Erythroblast (primary cell): ENCODE results near the gene SPSB1.

Experiments
- DNase-seq, 2 experiments: peaks; one replicate each; lab custom pipeline; 2025; lab: John Stamatoyannopoulos, UW
- GATA1 ChIP-seq: IDR thresholded peaks from 2 replicates; pipeline ENCODE4 v1.6.1; 2011; ENCODE audit warnings: low read depth, mild to moderate bottlenecking, control low read depth, low read length, moderate library complexity
- POLR2A ChIP-seq: IDR thresholded peaks from 2 replicates; pipeline ENCODE4 v1.6.1; 2011; ENCODE audit warnings: mild to moderate bottlenecking, low read length

SPSB1 gene

DNA sequence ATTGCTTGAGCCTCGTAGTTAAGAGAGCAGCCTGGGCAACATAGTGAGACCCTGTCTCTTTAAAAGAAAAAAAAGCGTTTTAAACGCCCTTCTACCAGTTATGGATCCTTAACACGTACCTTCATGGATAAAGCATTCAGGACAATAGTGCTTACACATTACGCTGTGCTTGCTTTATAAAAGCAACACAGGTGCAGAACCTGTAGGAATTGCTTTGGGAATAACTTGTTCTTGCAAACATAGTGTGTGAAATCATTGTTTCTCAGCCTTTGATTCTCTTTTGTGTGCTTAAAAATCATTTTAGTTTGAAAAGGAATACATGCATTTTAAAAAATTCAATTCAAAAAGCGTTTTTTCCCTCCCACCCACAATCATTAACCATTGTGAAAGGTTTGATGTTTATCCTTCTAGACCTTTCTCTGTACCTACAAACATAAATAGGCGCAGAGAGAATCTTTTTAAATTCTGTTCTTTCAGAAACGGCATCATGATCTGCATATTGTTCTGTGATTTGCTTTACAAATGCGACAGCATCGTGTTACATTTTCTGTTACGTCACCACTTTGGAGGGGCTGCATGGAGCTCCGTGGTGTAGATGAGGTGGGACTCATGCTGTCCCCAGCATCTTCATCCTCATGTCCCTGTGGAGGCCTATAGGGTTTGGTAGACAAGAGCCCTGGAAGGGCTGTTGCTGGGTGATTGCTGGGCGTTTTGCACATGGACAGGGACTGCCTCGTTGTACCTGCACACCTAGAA, 54.6 kb downstream of the SPSB1 start:
- TF ChIP-seq POLR2A (no peak), GATA1 (no peak)
- no peak for DNase-seq

DNA sequence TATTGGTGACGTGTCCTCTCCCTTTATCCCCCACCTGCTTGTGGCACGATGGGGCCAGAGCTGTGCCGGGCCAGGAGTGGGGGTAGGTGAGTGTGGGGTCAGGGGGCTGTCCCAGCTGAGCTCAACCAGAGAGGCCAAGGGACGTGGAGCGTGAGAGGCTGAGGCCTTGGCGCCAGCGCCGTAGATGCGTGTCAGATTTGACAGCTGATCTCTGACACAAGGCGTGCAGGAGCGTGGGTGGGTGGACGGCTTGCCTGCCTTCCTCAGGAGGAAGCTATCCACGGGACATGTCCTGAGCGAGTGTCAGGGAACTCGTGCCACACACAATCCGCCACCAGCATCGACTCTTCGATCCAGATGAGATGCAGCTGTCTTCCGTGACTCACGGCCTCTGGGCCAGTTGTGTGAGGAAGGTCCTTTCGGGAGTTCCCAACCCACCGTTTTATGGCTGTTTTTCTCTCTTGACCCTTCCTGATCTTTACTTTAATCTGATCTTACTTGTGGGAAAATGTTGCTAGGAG, 56.7 kb downstream of the SPSB1 start:
- TF ChIP-seq POLR2A (no peak), GATA1 (no peak)
- DNase-seq: no peak

DNA sequence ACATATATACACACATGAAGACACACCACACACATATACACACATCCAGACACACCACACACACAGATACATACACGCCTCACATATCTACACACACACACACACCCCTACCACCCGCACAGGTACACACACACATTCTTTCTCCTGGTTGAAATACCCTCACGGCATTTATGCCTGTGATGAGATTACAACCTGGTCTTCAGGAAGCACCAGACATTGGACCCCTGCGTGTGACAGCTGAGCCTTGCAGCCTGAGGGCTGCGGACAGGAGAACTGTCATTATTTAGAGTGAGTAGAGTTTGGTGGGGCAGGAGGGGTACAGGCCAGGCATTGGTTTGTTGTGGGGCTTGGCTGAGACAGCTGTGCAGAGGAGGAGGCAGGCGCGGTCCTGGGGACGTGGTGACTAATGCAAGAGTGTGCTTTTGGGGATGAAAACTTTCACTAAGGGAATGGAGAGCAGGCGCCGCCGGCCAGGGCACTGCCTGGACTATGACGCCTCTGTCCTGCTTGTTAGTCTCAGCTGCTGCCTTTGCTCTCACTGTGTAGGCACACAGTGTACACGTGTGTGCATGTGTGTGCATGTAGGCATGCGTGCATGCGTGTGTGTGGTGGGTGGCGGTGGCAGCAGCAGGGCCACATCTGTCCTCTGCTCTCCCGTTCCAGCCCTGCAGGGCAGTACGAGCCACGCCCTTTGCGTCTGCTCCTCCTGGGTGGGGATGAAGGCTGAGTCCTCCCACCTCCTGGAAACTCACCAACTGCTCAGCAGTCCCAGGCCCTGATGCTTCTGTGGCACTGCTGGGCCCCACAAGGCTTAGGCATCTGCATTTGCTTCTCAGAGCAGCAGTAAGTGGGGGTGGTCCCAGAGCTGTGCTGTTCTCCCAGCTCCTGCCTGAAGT, 57.6 kb downstream of the SPSB1 start:
- DNase-seq: no peak
- TF ChIP-seq GATA1 (no peak), POLR2A (no peak)

DNA sequence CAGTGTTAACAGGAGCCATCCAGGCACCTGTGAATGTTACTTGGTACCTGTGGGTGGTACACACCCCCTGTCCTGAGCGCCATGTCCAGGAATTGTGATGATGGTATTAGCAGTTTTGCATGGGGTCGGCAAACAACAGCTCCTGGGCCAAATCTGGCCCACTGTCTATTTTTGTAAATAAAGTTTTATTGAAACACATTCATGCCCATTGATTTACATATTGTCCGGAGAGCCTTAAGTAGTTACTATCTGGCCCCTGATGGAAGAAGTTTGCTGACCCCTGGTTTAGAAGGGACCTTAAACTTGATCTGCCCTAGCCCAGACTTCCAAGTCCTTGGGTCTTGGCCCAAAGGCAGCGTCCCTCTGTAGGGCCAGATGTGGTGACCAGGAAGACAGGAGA, 58.3 kb downstream of the SPSB1 start:
- TF ChIP-seq POLR2A (no peak), GATA1 (no peak)
- no peak for DNase-seq

DNA sequence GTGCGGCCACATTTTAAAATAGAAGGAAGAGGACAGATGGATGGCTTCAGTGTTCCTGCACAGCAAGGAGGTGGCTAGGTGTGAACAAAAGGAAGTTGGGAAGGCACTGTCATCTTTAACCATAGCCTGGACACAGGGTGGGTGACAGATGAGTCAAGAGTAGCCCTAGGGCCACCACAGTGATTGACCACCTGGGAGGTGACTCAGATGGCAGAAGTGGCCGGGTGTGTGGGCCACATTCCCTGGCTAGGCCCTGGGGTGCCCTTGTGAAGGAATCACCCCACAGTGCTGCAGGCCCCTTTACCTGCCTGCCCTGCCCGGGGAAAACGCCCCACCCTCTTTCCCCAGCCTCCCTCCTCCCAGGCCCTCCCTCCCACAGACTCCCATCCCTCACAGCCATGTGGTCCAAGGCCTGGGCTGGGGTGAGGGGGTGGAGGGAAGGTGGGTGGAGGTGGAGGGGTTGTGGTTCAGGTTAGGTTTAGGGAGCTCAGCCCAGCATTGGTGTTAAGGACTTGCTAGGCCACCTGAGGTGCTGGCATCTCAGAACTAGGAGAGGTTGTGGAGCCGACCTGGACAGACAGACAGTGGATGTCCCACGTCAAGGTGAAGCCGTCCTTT, 59.1 kb downstream of the SPSB1 start:
- DNase-seq: no peak
- TF ChIP-seq GATA1: no peak
- no peak for TF ChIP-seq POLR2A

DNA sequence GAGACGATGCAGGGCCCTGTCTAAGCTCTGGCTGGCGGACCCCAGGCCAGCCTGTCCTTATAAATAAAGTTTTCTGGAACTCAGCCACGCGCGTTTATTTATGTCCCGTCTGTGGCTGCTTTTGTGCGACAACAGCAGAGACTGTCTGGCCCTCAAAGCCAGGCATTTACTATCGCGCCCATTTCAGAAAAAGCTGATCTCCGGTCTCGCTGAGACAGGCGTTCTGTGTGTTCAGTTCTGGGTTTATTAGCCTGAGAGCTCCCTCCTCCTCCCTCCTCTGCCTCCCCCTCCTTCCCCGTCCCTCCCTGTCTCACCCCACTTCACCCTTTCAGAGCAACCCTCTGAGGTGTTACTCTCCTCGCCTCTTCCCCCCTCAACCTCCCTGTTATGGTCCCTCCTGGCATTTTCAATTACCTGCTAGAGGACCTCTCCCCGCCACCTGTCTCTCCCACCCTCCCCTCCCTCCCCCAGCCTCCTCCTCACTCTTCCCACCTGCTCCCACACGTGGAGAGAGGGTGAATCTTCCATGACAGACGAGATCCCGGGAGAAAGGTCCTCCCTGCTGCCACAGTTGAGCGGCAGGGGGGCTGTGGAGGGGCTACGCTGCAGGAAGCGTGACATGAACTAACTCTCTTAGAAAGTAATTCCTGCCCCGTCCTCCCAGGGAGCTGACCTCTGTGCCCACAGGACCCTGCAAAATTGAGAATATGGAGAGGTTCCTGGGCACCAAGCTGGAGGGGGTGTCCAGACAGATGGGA, 59.9 kb downstream of the SPSB1 start:
- no peak for TF ChIP-seq GATA1
- TF ChIP-seq POLR2A: no peak
- DNase-seq: no peak

DNA sequence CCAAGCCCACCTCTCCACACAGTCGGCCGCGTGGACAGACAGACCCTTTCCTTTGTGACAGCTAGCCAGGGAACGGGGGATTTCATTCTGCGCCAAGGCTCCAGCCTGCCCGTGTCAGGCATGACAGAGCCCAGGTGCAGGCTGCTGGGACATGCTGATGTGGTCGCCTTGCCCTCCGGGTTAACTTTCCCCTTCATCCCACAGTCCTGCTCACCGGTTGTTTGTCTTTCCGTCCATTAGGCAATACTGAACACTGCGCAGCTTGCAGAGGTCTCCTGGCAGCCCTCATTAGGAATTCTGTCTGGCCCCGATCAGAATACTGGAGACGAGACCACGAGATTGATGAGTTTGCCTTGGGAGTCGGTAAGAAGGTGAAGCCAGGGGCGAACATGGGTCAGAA, 62.8 kb downstream of the SPSB1 start:
- DNase-seq: no peak
- TF ChIP-seq POLR2A (no peak), GATA1 (no peak)

DNA sequence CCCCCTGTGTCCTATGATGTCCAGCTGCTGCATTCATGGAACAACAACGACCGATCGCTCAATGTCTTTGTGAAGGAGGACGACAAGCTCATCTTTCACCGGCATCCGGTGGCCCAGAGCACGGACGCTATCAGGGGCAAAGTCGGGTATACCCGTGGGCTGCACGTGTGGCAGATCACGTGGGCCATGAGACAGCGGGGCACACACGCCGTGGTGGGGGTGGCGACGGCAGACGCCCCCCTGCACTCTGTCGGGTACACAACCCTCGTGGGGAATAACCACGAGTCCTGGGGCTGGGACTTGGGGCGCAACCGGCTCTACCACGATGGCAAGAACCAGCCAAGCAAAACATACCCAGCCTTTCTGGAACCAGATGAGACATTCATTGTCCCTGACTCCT, 63.3 kb downstream of the SPSB1 start:
- no peak for DNase-seq

DNA sequence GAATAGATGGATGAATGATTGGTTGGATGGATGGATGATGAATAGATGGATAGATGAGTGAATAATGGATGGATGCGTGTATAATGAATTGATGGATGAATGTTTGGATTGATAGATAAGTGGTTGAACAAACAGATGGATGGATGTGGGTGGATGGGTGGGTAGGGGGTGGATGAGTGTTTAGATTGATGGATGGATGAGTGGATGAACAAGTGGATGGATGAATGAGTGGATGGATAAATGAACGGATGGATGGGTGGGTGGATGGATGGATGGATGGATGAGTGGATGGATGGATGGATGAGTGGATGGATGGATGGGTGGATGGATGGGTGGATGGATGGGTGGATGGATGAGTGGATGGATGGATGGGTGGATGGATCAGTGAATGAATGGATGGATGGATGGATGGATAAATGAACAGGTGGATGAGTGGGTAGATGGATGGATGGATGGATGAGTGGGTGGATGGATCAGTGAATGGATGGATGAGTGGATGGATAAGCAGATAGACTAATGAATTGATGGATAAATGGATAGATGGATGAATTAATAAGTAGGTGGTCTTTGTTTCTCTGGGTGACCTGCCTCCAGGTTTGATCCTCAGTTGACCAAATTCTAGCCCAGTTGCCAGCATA, 64.3 kb downstream of the SPSB1 start:
- no peak for TF ChIP-seq GATA1
- TF ChIP-seq POLR2A: no peak

More for the DNA sequence above, 63.3 kb downstream of the SPSB1 start:
- TF ChIP-seq POLR2A: no peak
- no peak for TF ChIP-seq GATA1

DNA sequence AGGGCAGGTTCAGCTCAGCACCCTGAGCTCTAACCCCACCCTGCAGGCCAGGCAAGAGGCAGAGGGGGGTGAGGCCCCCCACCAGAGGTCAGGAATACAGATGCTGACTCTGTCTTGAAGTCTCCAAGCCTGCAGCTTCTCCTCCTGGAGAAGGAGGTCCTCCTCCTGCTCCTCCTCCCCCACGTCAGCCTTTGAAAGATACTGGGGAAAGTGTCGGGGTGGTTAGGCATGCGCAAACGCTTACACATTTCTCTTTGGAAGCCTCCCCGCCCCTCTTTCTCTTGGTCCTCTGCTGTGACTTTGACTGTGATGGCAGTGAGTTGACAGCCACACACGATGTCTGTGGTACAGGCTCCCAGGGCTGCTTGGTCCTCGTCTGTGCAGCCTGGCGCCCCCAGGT, 65.3 kb downstream of the SPSB1 start:
- no peak for DNase-seq
- TF ChIP-seq GATA1: no peak
- TF ChIP-seq POLR2A: no peak

More for the DNA sequence above, 64.3 kb downstream of the SPSB1 start:
- DNase-seq: no peak

DNA sequence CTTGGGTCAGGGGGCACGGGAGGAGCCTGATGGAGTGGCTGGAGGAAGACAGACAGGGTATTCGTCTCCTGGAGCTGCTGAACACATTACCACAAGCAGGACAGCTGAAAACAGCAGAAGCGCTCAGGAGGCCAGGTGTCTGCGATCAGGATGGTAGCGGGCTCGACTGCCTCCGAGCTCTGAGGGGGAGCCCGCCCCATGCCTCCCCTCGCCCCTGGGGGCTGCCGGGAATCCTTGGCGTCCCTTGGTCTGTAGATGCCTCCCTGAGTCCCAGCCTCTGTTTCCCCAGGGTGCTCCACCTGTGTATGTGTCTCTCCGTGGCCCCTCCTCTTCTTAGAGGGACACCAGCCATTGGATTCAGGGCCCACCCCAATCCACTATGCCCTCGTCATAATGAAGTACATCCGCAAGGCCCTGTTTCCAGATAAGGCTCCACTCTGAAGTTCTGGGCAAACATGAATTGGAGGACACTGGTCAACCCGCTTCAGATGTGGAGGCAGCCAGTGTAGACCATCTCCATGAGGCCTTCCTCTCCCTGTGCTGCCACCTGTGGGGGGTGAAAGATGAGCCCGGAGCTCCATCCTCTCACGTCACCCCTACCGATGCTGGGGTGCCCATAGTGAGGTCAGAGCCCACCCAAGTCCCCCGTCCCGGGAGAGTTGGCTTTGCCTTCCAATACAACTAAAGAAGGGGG, 67.8 kb downstream of the SPSB1 start:
- no peak for DNase-seq
- TF ChIP-seq POLR2A (no peak), GATA1 (no peak)
